Suppressor macrophage (primary cell): Measurements from ENCODE around the gene R3HDM1.
"Not testable (repeated sequence)": the region's sequence is repeated elsewhere in the genome, so short reads cannot be mapped to it uniquely, and the experiment has no call there.

Source experiments
- DNase-seq, 4 experiments: peaks; one replicate each; pipeline ENCODE4 v3.0.0-alpha.2; 2020 to 2022
- total RNA-seq, 17 experiments: gene quantifications; one replicate each; lab custom pipeline; 2026; ENCODE audit warnings: mixed read lengths in 6 of 17, inconsistent platforms in 3 of 17; lab: John Stamatoyannopoulos, UW

Gene R3HDM1
- total RNA-seq, result 5.7 to 52.5 (median 20.1) reads per million in 17 experiments

- peak; percentile 99 to 100 (median 100) for DNase-seq
Measured at GRCh38 chr2:135531231-135532197, at the start of gene R3HDM1. Gene R3HDM1, plus strand, starts transcription at chr2:135531484. Its CDS starts 73,362 bp downstream, at chr2:135604846.

DNA sequence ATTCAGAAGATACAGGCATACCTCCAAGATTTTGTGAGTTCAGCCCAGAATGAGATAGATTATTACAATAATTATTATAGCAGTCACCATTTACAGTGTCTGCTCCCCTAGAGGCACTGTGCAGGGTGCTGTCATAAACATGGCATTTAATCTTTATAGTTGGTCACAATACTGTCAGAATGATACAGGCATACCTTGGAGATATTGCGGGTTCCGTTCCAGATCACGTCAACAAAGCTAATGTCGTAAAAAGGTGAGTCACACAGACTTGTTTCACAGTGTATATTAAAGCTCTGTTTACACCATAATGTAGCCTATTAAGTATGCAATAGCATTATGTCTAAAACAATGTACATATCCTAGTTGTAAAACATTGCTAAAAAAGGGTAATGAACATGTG is 45.8 kb upstream of the R3HDM1 start:
- no peak for DNase-seq

- no peak for DNase-seq
Measured at GRCh38 chr2:135490376-135490775, 40.9 kb upstream of the R3HDM1 start.

DNA sequence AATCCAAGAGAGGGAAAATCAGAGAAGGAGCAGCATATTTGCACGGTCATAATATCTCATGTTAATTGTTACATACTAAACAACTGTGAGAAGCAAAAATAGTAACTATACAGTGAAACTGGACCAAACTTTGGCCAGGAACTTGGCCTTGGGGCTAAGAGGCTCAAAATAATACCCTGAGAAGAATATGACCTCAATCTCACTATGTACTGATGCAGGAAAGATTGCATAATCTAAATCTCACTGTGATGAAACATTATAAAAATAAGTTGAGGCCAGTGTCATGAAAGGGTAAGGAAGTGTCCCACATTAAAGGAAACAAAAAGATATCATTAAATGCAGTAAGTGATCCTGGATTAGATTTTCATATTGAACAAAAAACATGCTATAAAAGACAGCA is 36.8 kb upstream of the R3HDM1 start:
- peak in 3 of 4 experiments; percentile 6 to 49 (median 23) for DNase-seq

- peak in 3 of 4 experiments; percentile 1 to 12 (median 3) for DNase-seq
Measured at GRCh38 chr2:135494917-135495316, 36.4 kb upstream of the R3HDM1 start.

GRCh38 chr2:135498588-135498987 is 32.7 kb upstream of the R3HDM1 start:
- not testable (repeated sequence) for DNase-seq

GRCh38 chr2:135504811-135505210 is 26.5 kb upstream of the R3HDM1 start:
- no peak for DNase-seq

GRCh38 chr2:135510577-135510976 is 20.7 kb upstream of the R3HDM1 start:
- no peak for DNase-seq

- DNase-seq, result no peak
Measured at GRCh38 chr2:135512099-135512498, 19.2 kb upstream of the R3HDM1 start.

GRCh38 chr2:135525786-135526185 is 5.5 kb upstream of the R3HDM1 start:
- no peak for DNase-seq

- DNase-seq, result no peak
Measured at GRCh38 chr2:135528006-135528405, 3.3 kb upstream of the R3HDM1 start.

DNA sequence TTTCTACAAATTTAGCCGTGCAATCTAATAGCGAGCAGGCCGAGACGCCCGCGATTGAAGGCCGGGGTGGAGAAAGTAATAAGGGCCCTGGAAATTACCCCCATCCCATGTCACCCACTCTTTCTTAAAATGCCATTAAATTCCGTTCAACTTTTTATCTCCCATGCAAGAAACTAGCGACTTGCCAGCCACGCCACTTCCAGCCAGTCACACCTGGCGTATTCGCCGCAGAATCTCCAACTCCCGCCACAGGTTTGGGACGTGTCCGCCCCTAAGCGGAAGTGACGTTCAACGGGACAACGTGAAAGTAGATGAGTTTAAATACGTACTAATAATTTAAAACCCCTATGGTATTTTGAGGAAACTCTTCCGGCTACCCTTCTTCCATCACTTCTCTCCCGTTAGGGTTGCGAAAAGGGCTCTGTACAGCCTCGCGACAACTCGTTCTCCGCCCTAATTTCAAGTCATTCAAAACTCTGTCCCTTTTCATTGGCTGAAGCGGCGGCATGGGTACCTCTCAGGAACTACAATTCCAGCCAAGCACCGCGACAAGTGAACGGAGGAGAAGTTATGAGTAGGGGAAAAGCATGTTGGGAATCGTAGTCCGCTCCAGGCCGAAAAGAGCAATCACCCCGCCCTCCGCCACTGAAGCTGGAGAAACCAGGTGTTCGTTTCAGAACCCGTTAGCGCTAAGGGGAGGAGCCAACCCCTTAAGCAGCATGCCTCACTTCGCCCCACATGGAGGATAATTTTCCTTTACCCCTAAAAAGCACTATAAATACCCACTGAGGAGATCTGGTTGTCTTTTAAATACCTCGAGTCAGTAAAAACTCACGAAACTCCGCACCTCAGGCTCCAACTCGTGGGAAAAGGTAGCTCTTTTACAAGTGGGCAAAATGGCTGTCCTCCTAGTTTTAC is 712 bp upstream of the R3HDM1 start, which contains the start of gene ZRANB3:
Gene ZRANB3 (minus strand): TSS at position 906 of the 918 bp plus-strand sequence.
- peak; percentile 95 to 98 (median 96) for DNase-seq

DNA sequence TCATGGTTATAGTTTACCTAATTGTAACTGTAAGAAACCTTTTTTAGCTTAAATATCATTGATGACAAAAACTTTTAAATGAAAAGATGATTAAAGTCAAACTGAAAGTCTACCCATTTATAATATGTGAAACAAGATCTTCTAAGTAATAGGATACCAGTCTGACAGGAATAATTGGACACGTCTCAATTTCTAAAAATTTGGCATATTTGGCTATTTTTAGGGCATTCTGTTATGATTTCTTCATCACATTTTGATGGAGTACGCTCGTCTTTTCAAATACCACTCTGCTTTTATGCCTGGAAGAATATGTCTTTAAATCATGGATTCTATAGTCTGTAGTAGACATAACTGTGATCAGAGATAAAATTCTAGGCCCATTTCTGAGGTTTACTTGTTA is 1.3 kb downstream of the R3HDM1 start:
- DNase-seq, result no peak

- DNase-seq, result not testable (repeated sequence)
Measured at GRCh38 chr2:135533545-135533944, 2.3 kb downstream of the R3HDM1 start.

DNA sequence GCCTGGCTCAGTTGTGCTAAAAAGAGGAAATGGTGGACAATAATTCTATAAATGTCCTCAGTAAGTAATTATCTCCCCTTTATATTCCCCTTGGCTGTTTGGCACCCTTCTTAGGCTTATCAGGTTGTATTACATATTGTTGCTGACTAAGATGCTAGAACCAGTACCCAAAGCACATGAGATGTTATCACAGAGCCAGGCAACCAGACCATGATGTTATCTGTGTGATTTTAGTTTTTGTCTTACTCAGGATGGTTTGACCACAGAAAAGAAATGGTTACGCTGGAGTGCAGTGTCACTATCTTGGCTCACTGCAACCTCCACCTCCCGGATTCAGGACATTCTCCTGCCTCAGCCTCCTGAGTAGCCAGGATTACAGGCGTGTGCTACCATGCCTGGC is 15.2 kb downstream of the R3HDM1 start:
- no peak for DNase-seq

GRCh38 chr2:135547311-135547710 is 16.0 kb downstream of the R3HDM1 start:
- DNase-seq, result no peak

GRCh38 chr2:135551356-135551755 is 20.1 kb downstream of the R3HDM1 start:
- no peak for DNase-seq

DNA sequence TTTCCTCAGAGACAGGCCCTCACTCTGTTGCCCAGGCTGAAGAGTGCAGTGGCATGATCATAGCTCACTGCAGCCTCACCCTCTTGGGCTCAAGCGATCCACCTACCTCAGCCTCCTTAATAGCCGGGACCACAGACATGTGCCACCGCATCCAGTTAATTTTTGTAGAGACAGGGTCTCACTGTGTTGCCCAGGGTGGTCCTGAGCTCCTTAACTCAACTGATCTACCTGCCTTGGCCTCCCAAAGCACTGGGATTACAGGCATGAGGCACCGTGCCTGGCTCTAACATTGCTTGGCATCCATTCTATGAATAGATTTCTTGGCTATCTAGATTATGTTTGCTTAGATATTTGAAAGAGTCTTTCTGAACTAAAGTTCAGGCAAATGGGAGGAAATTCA is 21.6 kb downstream of the R3HDM1 start:
- no peak for DNase-seq

DNA sequence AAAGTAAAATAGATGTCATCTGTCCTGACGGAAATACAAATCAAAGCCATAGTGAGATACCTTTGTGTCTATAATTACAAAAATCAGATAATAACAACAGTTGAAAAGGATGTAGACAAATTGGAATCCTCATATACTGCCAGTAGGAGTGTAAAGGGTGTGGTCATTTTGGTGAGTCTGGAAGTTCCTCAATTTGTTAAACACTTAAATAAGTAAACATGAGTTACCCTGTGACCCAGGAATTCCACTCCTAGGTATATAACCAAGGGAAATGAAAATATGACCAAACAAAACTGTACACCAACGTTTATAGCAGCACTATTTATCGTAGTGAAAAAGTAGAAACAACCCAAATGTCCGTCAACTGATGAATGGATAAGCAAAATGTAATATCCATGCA is 24.0 kb downstream of the R3HDM1 start:
- DNase-seq, result peak in 3 of 4 experiments; percentile 2 to 28 (median 22)

DNA sequence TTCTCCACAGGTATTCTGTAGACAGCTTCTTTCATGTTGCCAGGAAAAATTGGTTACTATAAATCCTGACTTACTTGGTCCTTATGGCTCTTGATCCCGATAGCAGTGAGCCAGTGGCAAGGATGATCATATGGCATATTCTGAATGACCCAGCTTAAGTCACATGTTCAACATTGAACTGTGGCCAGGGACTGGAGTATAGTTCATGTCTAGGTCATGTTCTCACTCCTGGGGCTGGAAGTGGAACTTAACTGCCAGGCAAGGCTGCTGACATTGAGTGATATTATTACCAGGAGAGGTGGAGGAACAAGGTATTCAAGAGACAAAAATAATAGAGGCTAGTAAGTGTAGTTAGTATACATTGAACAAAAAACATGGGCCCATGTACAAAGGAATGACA is 26.2 kb downstream of the R3HDM1 start:
- peak; percentile 32 to 62 (median 50) for DNase-seq

GRCh38 chr2:135561925-135562324 is 30.6 kb downstream of the R3HDM1 start:
- DNase-seq, result no peak

GRCh38 chr2:135563793-135564192 is 32.5 kb downstream of the R3HDM1 start:
- DNase-seq, result peak in 3 of 4 experiments; percentile 3 to 26 (median 23)

- DNase-seq, result no peak
Measured at GRCh38 chr2:135570884-135571283, 39.6 kb downstream of the R3HDM1 start.
